Non-pigmented ciliary epithelial cell (primary cell): ENCODE data around the gene CYP2R1.
"Not testable (repeated sequence)": the region's sequence is repeated elsewhere in the genome, so short reads cannot be mapped to it uniquely, and the experiment has no call there.

Source experiments
- DNase-seq: peaks from one replicate; pipeline ENCODE4 v3.0.0-alpha.2; 2010; ENCODE audit warnings: low read depth

The CYP2R1 gene

DNA sequence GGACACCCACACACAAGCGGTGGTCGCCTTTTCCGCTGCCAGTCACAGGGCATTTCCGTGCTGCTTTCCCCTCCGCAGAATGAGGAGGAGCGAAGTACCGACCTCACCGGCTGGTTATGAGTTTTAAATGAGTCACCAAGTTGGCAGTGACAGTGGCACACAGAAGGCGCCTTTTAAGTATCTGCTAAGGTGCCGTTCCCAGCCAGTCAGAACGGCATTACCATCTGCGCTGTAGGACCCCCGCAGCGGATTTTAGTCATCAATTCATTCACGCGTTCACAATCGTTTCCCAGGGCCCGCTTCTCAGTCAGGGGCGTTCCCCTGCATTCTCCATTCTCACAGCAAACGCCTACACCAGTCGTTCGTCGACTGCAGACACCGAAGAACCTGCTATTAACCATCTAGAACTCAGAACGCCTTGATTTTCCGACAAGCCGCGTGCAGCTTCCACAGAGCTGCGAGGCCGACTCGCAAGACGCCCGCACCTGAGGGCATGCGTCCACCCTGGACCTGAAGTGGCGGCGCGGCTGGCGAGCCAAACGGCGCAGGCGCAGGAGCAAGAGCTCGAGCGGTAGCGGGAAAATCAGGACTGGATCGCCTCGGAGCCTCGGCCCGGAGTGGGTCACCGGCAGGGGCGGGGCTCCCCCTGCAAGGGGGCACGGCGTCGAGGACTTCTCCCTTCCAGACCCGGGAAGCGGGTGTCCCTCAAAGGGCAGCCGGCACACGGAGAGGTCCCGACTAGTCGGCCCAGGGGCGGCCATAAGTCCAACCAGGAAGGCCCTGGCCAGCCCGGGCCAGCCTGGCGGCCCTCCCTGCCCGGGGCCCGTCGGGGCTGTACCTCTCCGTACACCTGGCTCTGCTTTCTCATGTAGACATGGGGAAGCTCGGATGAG, 642 bp downstream of the CYP2R1 start:
- peak; percentile 56 for DNase-seq

DNA sequence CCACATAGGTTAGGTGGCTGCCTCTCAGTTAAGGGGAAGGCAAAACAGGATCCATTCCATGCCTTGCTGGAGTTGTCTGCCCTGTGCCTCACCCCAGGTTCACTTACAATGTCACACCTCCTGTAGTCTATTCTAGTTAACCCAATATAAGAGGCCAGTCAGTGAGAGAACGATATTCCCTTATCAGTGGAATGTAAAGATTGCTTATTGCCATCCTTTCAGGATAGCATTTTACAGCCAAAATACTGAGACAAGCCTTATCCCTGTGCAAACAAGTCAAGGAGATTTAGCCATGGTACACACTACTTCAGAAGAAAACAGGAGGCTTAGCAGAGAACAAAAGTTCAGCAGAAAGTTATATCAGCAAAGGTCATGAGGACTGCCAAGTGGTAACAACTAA, 5.5 kb downstream of the CYP2R1 start:
- no peak for DNase-seq

DNA sequence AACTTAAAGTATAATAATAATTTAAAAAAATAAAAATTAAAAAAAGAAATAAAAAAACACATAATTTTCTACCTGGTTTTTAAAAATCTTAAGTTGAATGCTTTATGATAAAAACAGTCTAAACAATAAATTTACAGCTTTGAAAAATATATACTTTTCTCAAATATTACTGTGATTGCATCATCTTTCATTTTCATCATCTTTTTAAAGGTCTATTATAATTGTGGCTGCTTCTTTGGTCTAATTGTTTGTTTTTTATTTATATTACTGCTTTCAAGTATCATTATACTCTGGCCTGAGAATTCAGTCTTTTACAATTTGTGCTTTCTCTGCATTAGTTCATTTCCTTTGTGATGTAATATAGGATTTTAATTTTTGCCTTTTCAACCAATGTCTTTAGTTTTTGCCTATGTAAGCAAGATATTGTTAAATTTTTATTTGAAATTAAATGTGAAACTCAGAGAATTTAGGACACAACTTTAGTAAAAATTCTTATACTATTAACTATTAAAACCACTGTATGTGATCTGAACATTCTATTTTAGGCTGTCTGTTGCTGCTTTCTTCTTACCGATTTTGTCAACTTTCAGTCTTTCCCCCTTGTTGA, 7.3 kb downstream of the CYP2R1 start:
- no peak for DNase-seq

DNA sequence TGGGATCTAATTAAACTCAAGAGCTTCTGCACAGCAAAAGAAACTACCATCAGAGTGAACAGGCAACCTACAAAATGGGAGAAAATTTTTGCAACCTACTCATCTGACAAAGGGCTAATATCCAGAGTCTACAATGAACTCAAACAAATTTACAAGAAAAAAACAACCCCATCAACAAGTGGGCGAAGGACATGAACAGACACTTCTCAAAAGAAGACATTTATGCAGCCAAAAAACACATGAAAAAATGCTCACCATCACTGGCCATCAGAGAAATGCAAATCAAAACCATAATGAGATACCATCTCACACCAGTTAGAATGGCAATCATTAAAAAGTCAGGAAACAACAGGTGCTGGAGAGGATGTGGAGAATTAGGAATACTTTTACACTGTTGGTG, 8.3 kb downstream of the CYP2R1 start:
- DNase-seq, result not testable (repeated sequence)

DNA sequence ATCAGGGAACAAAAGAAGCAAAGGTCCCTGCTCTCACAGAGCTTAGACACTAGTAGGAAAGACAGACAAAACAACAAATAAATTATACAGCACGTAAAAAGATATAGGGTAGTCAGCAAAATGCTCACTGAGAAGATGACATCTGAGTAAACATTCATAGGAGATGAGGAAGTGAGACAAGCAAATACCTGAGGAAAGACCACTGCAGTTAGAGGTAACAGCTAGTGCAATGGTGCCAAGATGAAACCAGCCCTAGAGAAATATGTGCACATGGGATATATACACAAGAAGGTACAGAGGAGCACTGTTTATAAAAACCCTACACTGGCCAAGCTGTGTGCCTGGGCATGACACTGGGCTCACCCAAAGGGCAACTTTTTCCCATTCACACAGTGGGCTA, 9.8 kb downstream of the CYP2R1 start:
- DNase-seq, result no peak

DNA sequence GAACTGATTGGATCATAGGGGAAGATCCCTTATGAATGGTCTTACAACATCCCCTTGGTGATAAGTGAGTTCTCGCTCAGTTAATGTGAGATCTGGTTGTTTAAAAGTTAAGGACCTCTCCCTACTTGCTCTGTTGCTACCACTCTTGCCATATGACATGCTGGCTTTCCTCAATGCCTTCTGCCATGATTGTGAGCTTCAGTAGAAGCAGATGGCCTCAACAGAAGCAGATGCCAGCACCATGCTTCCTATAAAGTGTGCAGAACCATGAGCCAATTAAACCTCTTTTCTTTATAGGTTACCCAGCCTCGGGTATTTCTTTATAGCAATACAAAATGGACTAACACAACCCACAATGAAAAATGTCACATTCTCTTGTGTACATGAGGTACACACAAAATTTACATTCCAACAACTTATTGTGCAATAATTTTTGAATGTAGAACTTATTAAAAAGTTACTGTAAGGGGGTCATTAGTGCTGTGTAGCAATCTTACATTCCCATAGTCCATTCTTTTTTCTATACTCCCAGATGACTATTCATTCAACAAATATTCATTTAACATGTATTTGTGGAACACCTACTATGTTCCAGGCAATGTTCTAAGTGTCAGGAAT, 10.3 kb downstream of the CYP2R1 start:
- DNase-seq, result no peak

DNA sequence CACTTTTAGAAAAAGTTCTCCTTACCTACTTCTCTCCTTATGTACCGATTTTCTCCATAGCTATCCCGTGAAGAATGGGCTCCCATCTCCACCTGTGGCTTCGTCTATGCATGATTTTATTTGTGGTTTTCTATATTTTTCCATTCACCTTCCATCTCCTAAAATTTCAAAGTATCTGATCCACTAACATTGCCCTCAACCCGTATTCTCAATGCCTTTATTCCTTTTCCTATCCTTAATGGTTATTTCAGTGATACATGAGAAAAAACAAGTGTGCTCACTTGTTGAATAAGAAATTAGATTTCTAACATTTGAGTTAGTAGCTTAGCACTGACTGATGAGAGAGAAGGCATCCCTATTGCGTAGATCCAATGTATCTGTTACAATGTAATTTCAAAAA, 16.9 kb downstream of the CYP2R1 start:
- DNase-seq, result no peak

DNA sequence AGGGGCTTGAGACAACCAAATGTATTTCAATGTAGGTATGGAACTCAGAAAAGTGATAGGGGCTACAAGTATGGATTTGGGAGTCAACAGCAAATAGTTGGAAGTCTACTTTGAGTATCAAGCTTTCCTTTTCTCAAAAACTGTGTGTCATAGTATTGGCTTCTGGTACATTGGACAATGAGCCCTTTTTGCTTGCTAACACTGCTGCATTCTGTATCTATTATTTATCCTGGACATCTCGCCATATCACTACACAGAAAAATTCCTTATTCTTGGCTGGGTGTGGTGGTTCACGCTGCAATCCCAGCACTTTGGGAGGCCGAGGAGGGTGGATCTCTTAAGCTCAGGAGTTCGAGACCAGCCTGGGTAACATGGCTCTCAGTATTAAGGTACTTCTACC, 18.4 kb downstream of the CYP2R1 start:
- no peak for DNase-seq

DNA sequence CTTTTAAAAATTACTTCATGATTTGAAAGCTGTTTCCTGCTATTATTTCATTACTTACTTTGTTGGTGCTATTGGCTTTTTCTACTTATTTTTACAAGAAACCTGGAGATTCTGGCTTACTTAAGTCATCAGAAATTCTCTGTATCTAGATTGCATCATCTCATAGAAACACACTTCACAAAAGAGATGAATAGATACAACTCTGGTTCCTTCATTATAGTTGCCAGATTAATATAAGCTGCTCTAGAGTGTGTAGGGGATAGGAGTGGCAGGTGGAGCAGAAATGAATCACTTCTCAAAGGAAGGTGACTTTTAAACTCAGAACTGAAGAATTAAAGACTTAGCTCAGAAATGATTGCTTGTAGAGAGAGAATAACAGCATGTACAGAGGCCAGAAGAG, 20.0 kb downstream of the CYP2R1 start:
- DNase-seq, result no peak

DNA sequence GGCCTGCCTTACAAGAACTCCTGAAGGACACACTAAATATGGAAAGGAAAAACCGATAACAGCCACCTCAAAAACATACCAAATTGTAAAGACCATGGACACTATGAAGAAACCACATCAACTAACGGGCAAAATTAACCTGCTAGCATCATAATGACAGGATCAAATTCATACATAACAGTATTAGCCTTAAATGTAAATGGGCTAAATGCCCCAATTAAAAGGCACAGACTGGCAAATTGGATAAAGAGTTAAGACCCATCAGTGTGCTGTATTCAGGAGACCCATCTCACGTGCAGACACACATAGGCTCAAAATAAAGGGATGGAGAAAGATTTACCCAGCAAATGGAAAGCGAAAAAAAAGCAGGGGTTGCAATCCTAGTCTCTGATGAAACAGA, 28.3 kb downstream of the CYP2R1 start:
- DNase-seq, result not testable (repeated sequence)

DNA sequence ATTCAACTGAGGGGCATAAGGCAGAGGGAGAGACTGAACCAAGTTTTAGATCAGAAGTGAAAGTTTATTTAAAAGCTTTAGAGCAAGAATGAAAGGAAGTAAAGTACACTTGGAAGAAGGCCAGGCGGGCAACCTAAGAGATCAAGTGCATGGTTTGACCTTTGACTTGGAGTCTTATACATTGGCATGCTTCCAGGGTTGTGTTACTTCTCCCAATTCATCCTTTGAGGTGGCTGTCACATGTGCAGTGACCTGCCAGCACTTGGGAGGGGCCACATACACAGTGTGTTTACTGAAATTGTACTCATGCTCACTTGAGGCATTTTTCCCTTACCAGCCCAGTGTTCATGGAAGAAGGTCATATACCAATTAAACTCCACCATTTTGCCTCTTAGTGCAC, 30.4 kb downstream of the CYP2R1 start:
- DNase-seq, result no peak

DNA sequence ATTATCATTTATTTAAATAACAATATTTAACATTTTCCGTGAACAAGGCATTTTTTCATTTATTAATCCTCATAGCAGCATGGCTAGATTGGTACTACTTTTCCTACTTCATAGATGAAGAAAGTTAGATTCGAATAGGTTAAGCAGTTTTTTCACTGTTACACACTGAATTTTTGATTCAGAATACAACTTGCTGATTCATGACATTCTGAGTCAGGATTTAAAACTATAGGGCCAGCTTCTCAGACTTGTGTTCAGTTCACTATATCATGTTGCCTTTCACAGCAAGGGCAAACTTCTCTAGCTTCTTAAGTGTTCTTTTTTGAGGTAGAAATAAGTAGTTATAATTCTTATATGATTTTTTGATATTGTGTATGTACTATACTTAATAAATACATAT, 31.5 kb downstream of the CYP2R1 start:
- DNase-seq, result no peak

DNA sequence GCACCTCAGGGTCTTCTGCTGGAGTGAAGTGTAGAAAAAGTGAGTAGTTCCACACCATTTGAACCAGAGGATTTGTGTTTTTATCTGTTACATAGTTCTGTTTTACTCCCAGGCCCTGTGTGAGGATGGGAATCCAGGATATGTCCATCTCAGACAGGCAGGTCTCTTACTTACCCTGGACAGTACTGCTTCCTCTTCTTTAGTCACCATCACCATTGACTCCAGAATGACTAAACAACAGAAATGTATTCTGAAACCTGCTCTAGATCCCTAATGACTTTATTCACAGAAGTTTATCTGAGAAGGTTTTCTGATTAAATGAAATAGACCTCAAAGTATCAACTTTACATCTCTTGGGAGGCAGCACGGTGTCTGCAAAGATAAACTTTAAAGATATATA, 33.6 kb downstream of the CYP2R1 start:
- no peak for DNase-seq

DNA sequence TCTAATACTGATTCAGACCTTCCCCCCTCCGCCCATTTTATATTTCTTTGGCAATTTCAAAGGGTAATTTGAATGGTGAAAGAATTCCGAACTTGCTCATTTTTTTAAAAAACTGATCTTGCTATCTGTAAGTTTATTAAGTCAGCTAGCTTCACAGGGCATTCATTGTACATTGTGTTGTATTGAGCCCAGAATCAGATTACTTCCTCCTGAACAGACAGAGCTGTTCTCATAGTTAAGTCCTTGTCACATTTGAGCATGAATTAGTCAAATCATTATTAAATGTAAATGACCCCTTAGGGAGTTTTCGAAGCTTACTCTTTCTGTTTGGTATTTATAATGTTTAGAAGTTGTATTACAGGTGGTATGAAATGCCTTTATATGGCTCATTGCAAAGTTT, 34.4 kb downstream of the CYP2R1 start:
- no peak for DNase-seq

DNA sequence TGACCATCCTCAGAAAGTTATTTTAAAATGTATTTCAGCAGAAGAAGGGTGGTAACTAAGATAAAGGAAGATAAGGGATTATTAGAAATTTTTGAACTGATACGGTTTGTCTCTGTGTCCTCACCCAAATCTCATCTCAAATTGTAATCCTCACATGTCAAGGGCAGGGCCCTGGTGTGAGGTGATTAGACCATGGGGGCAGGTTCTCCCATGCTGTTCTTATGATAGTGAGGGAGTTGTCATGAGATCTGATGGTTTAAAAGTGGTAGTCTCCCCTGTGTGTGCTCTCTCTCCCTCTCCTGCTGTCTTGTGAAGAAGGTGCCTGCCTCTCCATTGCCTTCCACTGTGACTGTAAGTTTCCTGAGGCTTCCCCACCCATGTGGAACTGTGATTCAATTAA, 36.1 kb downstream of the CYP2R1 start:
- DNase-seq, result no peak

DNA sequence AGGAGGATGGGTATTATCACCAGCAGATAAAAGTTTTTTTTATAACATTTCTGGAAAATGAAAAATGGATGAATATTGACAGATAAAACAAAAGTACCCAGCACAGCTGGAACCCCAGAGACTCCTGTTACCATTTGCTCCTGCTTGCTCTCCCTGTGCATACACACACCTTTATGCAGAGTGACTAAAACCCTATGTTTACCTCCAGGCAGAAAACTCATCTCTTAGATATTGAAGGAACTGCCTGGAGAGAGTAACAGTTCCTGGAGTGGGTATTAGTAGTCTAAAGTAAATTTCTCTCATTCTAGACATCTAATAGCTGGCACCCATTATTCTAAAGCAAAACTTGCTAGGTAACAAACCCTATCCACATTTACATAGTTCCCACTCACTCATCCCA, 38.0 kb downstream of the CYP2R1 start:
- DNase-seq, result no peak

DNA sequence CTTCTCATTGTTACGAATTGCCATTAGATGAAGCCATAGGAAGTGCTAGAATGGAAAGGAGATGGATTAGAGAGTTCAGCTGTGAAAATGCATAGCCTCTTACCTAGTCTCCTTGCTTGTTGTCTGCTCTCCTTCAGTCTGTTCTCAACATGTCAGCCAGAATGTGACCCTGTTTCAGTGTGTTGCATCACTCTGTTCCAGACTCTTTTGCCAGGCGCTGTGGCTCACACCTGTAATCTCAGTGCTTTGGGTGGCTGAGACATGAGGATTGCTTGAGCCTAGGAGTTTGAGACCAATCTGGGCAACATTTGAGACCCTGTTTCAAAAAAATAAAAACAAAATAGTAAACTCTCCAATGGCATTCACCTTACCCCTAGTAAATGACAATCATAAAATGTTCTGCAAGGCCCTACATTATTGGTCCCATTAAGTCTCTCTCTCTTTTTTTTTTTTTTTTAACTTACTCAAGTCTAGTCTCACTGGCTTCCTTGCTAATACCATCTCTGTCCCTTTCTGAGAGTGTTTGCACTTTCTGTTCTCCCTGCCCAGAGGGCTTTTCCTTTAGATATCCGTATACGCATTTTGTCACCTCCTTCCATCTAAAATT, 39.4 kb downstream of the CYP2R1 start:
- no peak for DNase-seq

DNA sequence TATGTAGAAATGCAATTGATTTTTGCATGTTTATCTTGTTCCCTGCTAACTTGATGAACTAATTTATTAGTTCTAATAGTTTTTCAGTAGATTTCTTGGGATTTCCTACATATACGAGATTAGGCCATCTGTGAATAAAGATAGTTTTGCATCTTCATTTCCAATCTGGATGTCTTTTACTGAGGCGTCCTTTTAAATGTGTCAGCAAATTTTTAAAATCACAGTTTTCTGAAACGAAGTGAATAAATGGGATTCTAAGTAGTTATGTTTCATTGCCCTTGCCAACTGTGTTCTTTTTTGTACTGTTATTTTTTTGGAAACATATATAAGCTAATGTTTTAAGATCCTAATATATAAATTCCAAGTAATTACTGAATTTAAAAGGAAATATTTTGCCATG, 50.0 kb downstream of the CYP2R1 start:
- DNase-seq, result no peak

DNA sequence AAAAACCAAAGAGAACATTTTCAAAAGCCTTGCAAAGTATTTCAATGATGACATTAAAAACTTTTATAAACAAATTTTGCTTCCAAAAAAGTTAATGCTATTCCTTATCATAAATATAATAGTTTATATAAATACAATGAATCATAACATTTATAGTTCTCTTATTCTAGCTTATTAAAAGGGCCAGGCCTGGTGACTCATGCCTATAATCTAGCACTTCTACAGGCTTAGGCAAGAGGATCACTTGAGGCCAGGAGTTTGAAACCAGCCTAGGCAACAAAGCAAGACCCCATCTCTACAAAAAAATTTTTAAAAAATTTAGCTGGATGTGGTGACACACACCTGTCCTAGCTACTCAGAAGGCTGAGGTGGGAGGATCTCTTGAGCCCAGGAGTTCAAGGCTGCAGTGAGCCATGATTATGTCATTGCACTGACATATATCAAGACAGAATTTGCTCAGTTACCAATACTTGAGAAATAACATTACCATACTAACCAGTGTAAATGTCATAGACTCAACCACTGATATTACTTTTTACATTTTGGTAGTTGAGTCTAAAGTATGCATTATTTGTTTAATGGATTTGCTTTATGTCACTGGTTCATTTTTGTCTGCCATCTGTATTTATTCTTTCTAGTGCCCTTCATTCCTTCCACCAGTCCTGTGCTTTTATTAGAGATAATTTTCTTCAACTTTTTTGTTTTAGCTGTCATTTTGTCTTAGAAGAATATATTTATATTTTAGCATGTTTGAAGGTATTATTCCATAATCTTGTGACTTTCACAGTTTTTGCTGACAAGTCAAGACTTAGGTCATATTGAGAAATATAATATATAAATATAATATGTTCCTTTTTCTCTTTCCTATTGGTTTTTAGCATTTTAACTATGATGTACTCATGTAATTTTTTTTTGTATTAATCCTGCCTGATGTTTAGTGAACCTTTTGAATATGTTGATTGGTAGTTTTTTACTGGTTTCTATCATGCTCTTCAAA, 56.2 kb downstream of the CYP2R1 start:
- DNase-seq, result no peak
